Coronary artery (tissue), 2 donors: ENCODE data around the gene ZNF710.

ENCODE experiments used
- DNase-seq: peaks from one replicate; pipeline ENCODE4 v3.0.0-alpha.2; 2017; ENCODE audit warnings: low spot score
- H3K27ac ChIP-seq, 2 donors: fragments of 200-600 bp; sonication (generic); one replicate each; pipeline ENCODE4 v1.5.1; 2016 to 2019
- H3K4me3 ChIP-seq: fragments of 200-600 bp; sonication (generic); 2 replicates; pipeline ENCODE4 v1.5.1; 2016; ENCODE audit warnings: mild to moderate bottlenecking, moderate library complexity
- TF ChIP-seq, protein P1 (sequence below): fragments of 200-600 bp; sonication (generic); IDR thresholded peaks from one replicate; pipeline ENCODE4 v1.5.1; 2019; ENCODE audit warnings: antibody characterized with exemption

The ZNF710 gene

DNA sequence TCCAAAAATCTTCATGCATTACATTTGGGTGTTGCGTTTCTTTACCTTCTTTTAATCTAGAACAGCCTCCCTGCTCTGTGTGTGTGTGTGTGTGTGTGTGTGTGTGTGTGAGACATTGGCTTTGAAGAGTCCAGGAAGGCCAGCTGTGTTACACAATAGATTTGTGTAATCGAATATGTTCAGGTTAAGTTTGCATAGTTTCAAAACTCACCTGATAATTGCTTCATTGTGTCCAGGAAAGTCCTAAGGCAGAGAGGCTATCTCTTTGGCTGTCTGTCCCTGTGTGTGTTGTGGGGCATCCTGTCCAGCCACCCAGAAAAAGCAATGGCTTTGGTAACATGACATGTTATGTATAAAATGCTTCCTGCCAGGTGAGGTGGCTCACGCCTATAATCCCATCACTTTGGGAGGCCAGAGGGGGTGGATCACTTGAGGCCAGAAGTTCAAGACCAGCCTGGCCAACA is 37.5 kb downstream of the ZNF710 start:
- no peak for DNase-seq
- Histone ChIP-seq H3K4me3 (no peak overlapping the region), H3K27ac (no peak overlapping the region)
- TF ChIP-seq, protein P1, sequence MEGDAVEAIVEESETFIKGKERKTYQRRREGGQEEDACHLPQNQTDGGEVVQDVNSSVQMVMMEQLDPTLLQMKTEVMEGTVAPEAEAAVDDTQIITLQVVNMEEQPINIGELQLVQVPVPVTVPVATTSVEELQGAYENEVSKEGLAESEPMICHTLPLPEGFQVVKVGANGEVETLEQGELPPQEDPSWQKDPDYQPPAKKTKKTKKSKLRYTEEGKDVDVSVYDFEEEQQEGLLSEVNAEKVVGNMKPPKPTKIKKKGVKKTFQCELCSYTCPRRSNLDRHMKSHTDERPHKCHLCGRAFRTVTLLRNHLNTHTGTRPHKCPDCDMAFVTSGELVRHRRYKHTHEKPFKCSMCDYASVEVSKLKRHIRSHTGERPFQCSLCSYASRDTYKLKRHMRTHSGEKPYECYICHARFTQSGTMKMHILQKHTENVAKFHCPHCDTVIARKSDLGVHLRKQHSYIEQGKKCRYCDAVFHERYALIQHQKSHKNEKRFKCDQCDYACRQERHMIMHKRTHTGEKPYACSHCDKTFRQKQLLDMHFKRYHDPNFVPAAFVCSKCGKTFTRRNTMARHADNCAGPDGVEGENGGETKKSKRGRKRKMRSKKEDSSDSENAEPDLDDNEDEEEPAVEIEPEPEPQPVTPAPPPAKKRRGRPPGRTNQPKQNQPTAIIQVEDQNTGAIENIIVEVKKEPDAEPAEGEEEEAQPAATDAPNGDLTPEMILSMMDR = no peak

DNA sequence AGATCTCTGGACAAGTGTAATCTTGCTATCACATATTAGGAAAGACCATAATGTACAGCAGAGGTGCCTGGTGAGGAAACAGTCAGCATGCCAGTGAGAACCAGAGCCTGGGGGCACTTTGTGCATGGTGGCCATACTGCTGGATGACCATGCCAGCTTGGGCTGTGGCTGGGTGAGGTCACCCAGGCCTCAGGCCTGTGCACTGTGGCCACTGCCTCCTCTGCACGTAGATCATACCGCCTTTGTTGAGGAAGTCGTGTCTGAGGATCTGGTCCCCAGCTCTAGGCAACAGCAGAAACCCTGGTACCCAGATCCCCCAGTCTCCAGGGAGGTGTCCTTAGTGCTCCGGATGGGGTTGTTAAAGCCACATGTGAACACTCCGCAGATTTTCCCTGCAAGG is 38.9 kb downstream of the ZNF710 start:
- no peak overlapping the region for H3K4me3 ChIP-seq
- no peak overlapping the region for H3K27ac ChIP-seq
- TF ChIP-seq, protein P1 = no peak
- DNase-seq = no peak

DNA sequence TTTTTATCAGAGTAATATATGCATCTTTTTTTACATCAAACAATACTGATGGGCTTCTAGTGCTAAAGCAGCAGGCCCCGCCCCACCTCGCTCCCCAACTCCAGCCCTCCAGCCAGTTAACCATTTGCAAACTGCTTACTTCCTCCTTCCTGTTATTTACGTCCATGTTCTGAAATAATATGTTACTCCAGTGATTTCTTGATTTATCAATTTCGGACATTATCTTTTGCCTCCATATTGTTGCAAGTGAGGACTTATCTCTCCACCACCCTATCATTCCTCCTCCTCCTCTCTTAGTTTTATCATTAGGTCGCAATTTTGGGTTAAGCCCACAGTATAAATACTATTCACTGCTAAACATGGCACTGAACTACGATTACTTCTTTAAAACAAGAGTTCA is 39.5 kb downstream of the ZNF710 start:
- no peak for DNase-seq
- Histone ChIP-seq H3K27ac (no peak overlapping the region), H3K4me3 (no peak overlapping the region)
- TF ChIP-seq, protein P1 = no peak

DNA sequence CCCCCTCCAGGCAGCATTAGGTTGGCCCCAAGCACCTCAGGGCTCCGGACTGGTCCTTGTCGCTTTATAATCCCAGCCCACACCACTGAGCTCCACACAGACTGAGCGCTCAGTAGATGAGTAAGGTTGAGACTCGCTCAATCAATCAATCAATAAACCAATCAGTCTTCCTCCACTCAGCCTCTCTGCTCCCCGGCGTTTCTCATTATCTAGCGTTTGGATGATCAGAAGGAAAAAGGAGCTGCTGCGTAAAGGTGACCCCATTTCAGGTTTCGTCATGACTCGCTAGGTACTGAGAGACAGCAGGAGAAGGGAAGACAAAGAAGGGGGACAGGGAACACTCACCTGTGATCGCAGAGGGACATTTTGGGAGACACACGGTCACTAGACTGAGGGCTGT is 41.2 kb downstream of the ZNF710 start:
- no peak for DNase-seq
- Histone ChIP-seq H3K27ac (no peak overlapping the region), H3K4me3 (no peak overlapping the region)
- TF ChIP-seq, protein P1 = no peak

DNA sequence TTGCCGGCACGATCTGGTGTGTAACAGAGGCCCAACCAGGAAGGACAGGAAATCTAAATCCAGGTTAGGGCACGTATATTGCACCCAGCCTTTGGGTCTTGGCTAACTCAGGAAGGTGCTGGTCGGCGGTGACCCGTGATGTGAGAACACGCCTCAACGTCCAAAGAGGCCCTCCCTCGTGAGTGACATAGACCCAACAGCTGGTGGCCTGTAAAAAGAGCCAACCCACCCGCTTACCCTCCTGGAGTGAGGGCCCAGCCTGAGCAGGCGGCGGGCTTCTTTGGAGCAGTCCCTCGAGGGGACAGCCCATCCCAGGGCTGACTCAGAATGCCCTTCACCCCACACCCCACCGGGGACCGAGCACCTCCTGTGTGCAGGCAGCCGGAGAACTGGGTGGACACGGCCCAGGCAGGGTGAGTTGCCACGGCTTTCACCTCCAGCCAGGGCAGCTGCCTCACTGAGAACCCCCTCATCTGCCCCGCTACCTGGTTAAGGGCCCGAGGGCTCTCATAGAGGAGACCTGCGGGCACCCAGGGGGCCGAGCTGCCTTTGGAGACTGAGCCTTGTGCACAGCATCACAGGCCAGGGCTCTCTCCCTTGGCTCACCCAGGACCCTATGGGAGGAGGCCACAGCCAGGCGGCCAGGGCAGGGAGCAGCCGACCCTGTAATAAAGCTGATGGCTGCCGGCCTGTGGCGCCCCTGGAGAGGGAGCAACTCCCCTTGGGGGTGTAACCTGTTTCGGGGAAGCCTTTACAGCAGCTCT is 41.8 kb downstream of the ZNF710 start:
- Histone ChIP-seq H3K27ac (no peak overlapping the region), H3K4me3 (no peak overlapping the region)
- DNase-seq = no peak
- TF ChIP-seq, protein P1 = no peak

DNA sequence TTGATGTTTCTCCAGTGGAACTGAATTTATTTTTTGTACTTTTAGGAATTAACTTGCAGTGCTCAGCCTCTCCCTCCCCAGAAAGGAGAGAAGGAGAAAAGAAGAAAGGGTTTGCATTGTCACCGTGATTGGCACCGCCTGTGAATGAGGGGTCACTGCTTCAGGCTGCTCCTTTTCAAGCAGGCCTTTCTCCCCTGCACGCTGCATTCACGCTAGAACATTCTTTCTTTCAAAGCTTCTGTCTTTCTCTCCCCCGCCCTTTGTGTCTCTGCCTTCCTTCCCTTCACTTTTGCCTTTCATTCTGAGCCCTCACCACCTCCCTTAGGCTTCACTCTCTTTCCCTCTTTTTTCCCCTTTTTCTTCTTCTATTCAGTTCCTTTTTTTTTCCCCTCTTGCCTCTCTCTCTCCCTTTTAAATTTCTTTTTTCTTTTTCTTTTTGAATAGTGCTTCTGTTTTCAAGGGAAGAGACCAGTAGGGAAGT is 42.4 kb downstream of the ZNF710 start:
- TF ChIP-seq, protein P1 = no peak
- Histone ChIP-seq H3K4me3 (no peak overlapping the region), H3K27ac (no peak overlapping the region)
- DNase-seq = no peak

DNA sequence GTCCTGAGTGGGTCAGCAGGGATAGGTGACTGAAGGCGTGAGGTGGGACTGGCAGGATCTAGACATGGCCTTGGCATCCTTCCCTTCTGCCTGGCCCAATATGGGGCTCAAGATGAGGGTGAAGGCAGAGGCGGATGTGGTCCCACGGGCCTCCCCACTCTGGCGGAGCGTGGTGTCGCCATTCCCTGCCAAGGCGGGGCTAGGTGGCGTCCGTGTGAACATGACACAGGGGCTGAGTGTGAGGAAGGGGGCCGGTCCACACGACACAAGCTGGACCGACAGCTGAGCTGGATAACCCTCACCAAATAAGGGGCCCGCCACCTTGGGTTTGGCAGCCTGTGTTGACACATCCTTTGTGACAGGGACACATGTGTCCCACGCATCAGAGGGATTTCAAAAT is 43.1 kb downstream of the ZNF710 start:
- DNase-seq = no peak
- TF ChIP-seq, protein P1 = no peak
- H3K4me3 ChIP-seq = no peak overlapping the region
- H3K27ac ChIP-seq = no peak overlapping the region
